GM21576 (cell line): Measurements from ENCODE around the gene SH2D1B.
"Not testable (repeated sequence)": the region's sequence is repeated elsewhere in the genome, so short reads cannot be mapped to it uniquely, and the experiment has no call there.

Experiments
- ATAC-seq: cut with Tn5 transposase; IDR thresholded peaks from one replicate; pipeline ENCODE4 v1.9.1; 2021; ENCODE audit warnings: mild to moderate bottlenecking, moderate library complexity; ENCODE audit not compliant: unreplicated experiment

The SH2D1B gene

GRCh38 chr1:162412002-162412401, at the start of gene SH2D1B:
SH2D1B (minus strand) TSS chr1:162412136; CDS start chr1:162412016, 120 bp downstream.
- no peak for ATAC-seq

GRCh38 chr1:162458236-162458635, 46.3 kb upstream of the SH2D1B start:
- no peak for ATAC-seq

GRCh38 chr1:162456323-162456722, 44.4 kb upstream of the SH2D1B start:
- ATAC-seq = no peak

GRCh38 chr1:162454361-162454760, 42.4 kb upstream of the SH2D1B start:
- not testable (repeated sequence) for ATAC-seq

GRCh38 chr1:162446946-162447345, 35.0 kb upstream of the SH2D1B start:
- ATAC-seq = no peak

- ATAC-seq = no peak
These were observed 33.0 kb upstream of the SH2D1B start for GRCh38 chr1:162444903-162445302.

- ATAC-seq = not testable (repeated sequence)
These were observed 21.2 kb upstream of the SH2D1B start for GRCh38 chr1:162432977-162433713.

- no peak for ATAC-seq
These were observed 18.6 kb upstream of the SH2D1B start for GRCh38 chr1:162430583-162430982.

GRCh38 chr1:162422662-162423375, 10.9 kb upstream of the SH2D1B start:
- ATAC-seq = no peak

GRCh38 chr1:162421258-162422164, 9.6 kb upstream of the SH2D1B start:
- no peak for ATAC-seq

GRCh38 chr1:162420120-162420519, 8.2 kb upstream of the SH2D1B start:
- ATAC-seq = no peak

- ATAC-seq = not testable (repeated sequence)
These were observed 7.6 kb upstream of the SH2D1B start for GRCh38 chr1:162419450-162419931.

GRCh38 chr1:162418584-162418983, 6.6 kb upstream of the SH2D1B start:
- ATAC-seq = not testable (repeated sequence)

GRCh38 chr1:162417650-162418049, 5.7 kb upstream of the SH2D1B start:
- no peak for ATAC-seq

GRCh38 chr1:162416909-162417308, 5.0 kb upstream of the SH2D1B start:
- ATAC-seq = no peak

- no peak for ATAC-seq
These were observed 4.3 kb upstream of the SH2D1B start for GRCh38 chr1:162416215-162416614.

- ATAC-seq = no peak
These were observed 4.4 kb downstream of the SH2D1B start for GRCh38 chr1:162407539-162407938.

GRCh38 chr1:162406811-162407210, 5.1 kb downstream of the SH2D1B start:
- ATAC-seq = no peak

- ATAC-seq = no peak
These were observed 6.1 kb downstream of the SH2D1B start for GRCh38 chr1:162405800-162406199.

GRCh38 chr1:162404550-162405160, 7.3 kb downstream of the SH2D1B start:
- no peak for ATAC-seq
